HG03442 (cell line): ENCODE measurements around the gene MLF2.
"Not testable (repeated sequence)": the region's sequence is repeated elsewhere in the genome, so short reads cannot be mapped to it uniquely, and the experiment has no call there.

Source experiments
- ATAC-seq: cut with Tn5 transposase; IDR thresholded peaks from one replicate; pipeline ENCODE4 v1.9.1; 2021; ENCODE audit warnings: mild to moderate bottlenecking, moderate library complexity; ENCODE audit not compliant: unreplicated experiment

The MLF2 gene

GRCh38 chr12:6765634-6766581 lies 13.0 kb upstream of the MLF2 start, which contains the start of gene PTMS:
TSS of gene PTMS (plus strand) at chr12:6766363. CDS start at chr12:6766706, 343 bp downstream.
- ATAC-seq = peak; percentile 8

GRCh38 chr12:6765048-6765633 lies 12.2 kb upstream of the MLF2 start:
- no peak for ATAC-seq

- ATAC-seq = peak; percentile 72
Observed at GRCh38 chr12:6764011-6764828, 11.3 kb upstream of the MLF2 start.

- no peak for ATAC-seq
Observed at GRCh38 chr12:6763380-6763779, 10.4 kb upstream of the MLF2 start.

- no peak for ATAC-seq
Observed at GRCh38 chr12:6759741-6760140, 6.8 kb upstream of the MLF2 start.

- no peak for ATAC-seq
Observed at GRCh38 chr12:6758506-6759095, 5.7 kb upstream of the MLF2 start.

- ATAC-seq = no peak
Observed at GRCh38 chr12:6757028-6757690, 4.2 kb upstream of the MLF2 start.

GRCh38 chr12:6754411-6754810 lies 1.5 kb upstream of the MLF2 start:
- ATAC-seq = no peak

- no peak for ATAC-seq
Observed at GRCh38 chr12:6753772-6754356, 923 bp upstream of the MLF2 start.

- ATAC-seq = no peak
Observed at GRCh38 chr12:6752167-6752920, 597 bp downstream of the MLF2 start.

- no peak for ATAC-seq
Observed at GRCh38 chr12:6751767-6752166, 1.2 kb downstream of the MLF2 start.

GRCh38 chr12:6750506-6750905 lies 2.4 kb downstream of the MLF2 start:
- no peak for ATAC-seq

GRCh38 chr12:6748761-6749160 lies 4.2 kb downstream of the MLF2 start:
- ATAC-seq = no peak

GRCh38 chr12:6747216-6747615 lies 5.7 kb downstream of the MLF2 start:
- ATAC-seq = no peak

- ATAC-seq = no peak
Observed at GRCh38 chr12:6745741-6746525, 7.0 kb downstream of the MLF2 start.

- not testable (repeated sequence) for ATAC-seq
Observed at GRCh38 chr12:6743300-6743699, 9.6 kb downstream of the MLF2 start.

GRCh38 chr12:6742834-6743233 lies 10.1 kb downstream of the MLF2 start:
- no peak for ATAC-seq

GRCh38 chr12:6742080-6742479 lies 10.9 kb downstream of the MLF2 start:
- not testable (repeated sequence) for ATAC-seq

- no peak for ATAC-seq
Observed at GRCh38 chr12:6736754-6737153, 16.2 kb downstream of the MLF2 start.
